GM23248 (cell line): Measurements from ENCODE around the gene AKAP6.

Experiments
- EZH2 ChIP-seq: fragments of 200-600 bp; sonication (generic); IDR thresholded peaks from 2 replicates; pipeline ENCODE4 v1.6.1; 2018; ENCODE audit warnings: antibody characterized with exemption, mild to moderate bottlenecking; ENCODE audit not compliant: insufficient read depth, poor library complexity, severe bottlenecking
- EZH2phosphoT487 ChIP-seq: fragments of 200-600 bp; sonication (generic); IDR thresholded peaks from 2 replicates; pipeline ENCODE4 v1.6.1; 2018; ENCODE audit warnings: antibody characterized with exemption, moderate library complexity, mild to moderate bottlenecking, low read depth; ENCODE audit not compliant: insufficient read depth

DNA sequence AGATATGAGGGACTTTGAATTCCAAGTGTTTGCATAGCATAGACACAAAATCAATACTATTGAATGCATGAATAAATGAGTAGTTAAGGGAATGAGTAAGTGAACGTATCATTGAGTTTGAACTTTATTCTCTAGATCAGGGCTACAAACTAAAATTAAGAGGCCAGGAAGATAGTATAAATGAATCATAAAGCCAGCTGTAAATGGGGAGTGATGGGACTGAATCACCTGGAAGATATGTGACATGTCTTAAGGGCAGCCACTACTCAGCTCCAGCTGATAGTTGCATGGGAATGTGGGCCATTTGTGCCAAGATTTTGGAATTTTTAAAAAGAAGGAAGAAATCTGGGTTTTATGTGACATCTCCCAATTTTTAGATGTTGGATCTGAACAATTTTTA, 229.9 kb downstream of the AKAP6 start:
- no peak for TF ChIP-seq EZH2phosphoT487
- TF ChIP-seq EZH2, result no peak
